GM23338 (cell line): ENCODE measurements around the gene INPP5D. TPM values are rescaled to one million over a fixed set of nuclear protein-coding genes. Genes with fewer than 3 reads are reported as not detected.

Experiments used
- ATAC-seq: fragments of 200-7000 bp; cut with Tn5 transposase; 3 replicates; pipeline ENCODE4 v1.9.1; 2020
- DNase-seq: peaks from one replicate; pipeline ENCODE4 v3.0.0-alpha.2; 2015; ENCODE audit warnings: low spot score
- H2AFZ ChIP-seq: fragments of 200-600 bp; sonication (generic); 2 replicates; pipeline ENCODE4 v1.8.0; 2016; ENCODE audit warnings: antibody characterized with exemption, mild to moderate bottlenecking, moderate library complexity
- H3F3A ChIP-seq: fragments of 200-600 bp; sonication (generic); replicated peaks from 2 replicates; pipeline ENCODE4 v1.8.0; 2017; ENCODE audit warnings: antibody characterized with exemption, mixed run types, low read depth
- H3K27ac ChIP-seq: fragments of 200-600 bp; sonication (generic); 2 replicates; pipeline ENCODE4 v1.6.1; 2016; ENCODE audit warnings: low read depth
- H3K27me3 ChIP-seq: fragments of 200-600 bp; sonication (generic); 2 replicates; pipeline ENCODE4 v1.8.0; 2016; ENCODE audit warnings: mild to moderate bottlenecking, mixed run types, moderate library complexity; ENCODE audit not compliant: insufficient read depth
- H3K36me3 ChIP-seq: fragments of 200-600 bp; sonication (generic); 2 replicates; pipeline ENCODE4 v1.8.0; 2016; ENCODE audit warnings: mild to moderate bottlenecking; ENCODE audit not compliant: insufficient read depth
- H3K4me1 ChIP-seq: fragments of 200-600 bp; sonication (generic); 2 replicates; pipeline ENCODE4 v1.8.0; 2016; ENCODE audit warnings: mild to moderate bottlenecking, moderate library complexity; ENCODE audit not compliant: insufficient read depth
- H3K4me2 ChIP-seq: fragments of 200-600 bp; sonication (generic); 2 replicates; pipeline ENCODE4 v1.7.1; 2017; ENCODE audit warnings: mixed run types
- H3K4me3 ChIP-seq: fragments of 200-600 bp; sonication (generic); 2 replicates; pipeline ENCODE4 v1.6.1; 2016; ENCODE audit warnings: mixed run types
- H3K79me2 ChIP-seq: fragments of 200-600 bp; sonication (generic); replicated peaks from 2 replicates; pipeline ENCODE4 v1.8.0; 2017; ENCODE audit warnings: mild to moderate bottlenecking; ENCODE audit not compliant: insufficient read depth
- H3K9me2 ChIP-seq: fragments of 200-600 bp; sonication (generic); 2 replicates; pipeline ENCODE4 v1.8.0; 2017; ENCODE audit not compliant: insufficient read depth
- H4K20me1 ChIP-seq: fragments of 200-600 bp; sonication (generic); replicated peaks from 2 replicates; pipeline ENCODE4 v1.8.0; 2017; ENCODE audit warnings: mild to moderate bottlenecking; ENCODE audit not compliant: insufficient read depth
- H3K27ac Mint-ChIP-seq: 2 replicates; pipeline ENCODE4 v1.8.0; 2020; ENCODE audit warnings: inconsistent platforms, mild to moderate bottlenecking, moderate library complexity, mixed read lengths
- H3K27me3 Mint-ChIP-seq: 3 replicates; pipeline ENCODE4 v1.8.0; 2022; ENCODE audit warnings: low read depth, mild to moderate bottlenecking, moderate library complexity, mixed read lengths, inconsistent platforms; ENCODE audit not compliant: insufficient read depth, poor library complexity
- H3K36me3 Mint-ChIP-seq: 3 replicates; pipeline ENCODE4 v1.8.0; 2021; ENCODE audit warnings: low read depth, mild to moderate bottlenecking, inconsistent platforms, moderate library complexity, mixed read lengths
- H3K4me1 Mint-ChIP-seq: 3 replicates; pipeline ENCODE4 v1.8.0; 2020; ENCODE audit warnings: mild to moderate bottlenecking, inconsistent platforms, mixed read lengths
- H3K4me3 Mint-ChIP-seq: 3 replicates; pipeline ENCODE4 v1.8.0; 2021; ENCODE audit warnings: moderate library complexity, mild to moderate bottlenecking, inconsistent platforms, mixed read lengths
- H3K9me3 Mint-ChIP-seq: 3 replicates; pipeline ENCODE4 v1.8.0; 2020; ENCODE audit warnings: moderate library complexity, mild to moderate bottlenecking, inconsistent platforms, mixed read lengths
- CREB1 ChIP-seq: fragments of 250-450 bp; sonication (Bioruptor Pico); IDR thresholded peaks from 2 replicates; pipeline ENCODE4 v1.5.0; 2020; ENCODE audit warnings: low read depth, mild to moderate bottlenecking, moderate library complexity
- CTCF ChIP-seq, 2 experiments: fragments of 200-600 bp in 1 of 2; sonication (generic) in 1 of 2; conservative IDR thresholded peaks; 2 replicates each; pipeline versions ENCODE4 v1.5.1 to v1.6.1; 2016 to 2017; ENCODE audit warnings: antibody characterized with exemption in 2 of 2, low read depth in 2 of 2, mild to moderate bottlenecking in 2 of 2, moderate library complexity in 1 of 2
- ETS1 ChIP-seq: IDR thresholded peaks from 2 replicates; pipeline ENCODE4 v1.6.1; 2016; ENCODE audit warnings: antibody characterized with exemption
- EZH2 ChIP-seq: fragments of 200-600 bp; sonication (generic); IDR thresholded peaks from one replicate; pipeline ENCODE4 v1.8.0; 2017; ENCODE audit warnings: antibody characterized with exemption, mild to moderate bottlenecking, low read depth; ENCODE audit not compliant: unreplicated experiment
- EZH2phosphoT487 ChIP-seq: fragments of 200-600 bp; sonication (generic); IDR thresholded peaks from one replicate; pipeline ENCODE4 v1.8.1; 2018; ENCODE audit warnings: antibody characterized with exemption; ENCODE audit not compliant: unreplicated experiment
- JUNB ChIP-seq: IDR thresholded peaks from one replicate; pipeline ENCODE4 v1.6.1; 2016; ENCODE audit warnings: antibody characterized with exemption; ENCODE audit not compliant: unreplicated experiment
- NANOG ChIP-seq: IDR thresholded peaks from 2 replicates; pipeline ENCODE4 v1.6.1; 2016; ENCODE audit warnings: antibody characterized with exemption, borderline replicate concordance
- STAT1 ChIP-seq: IDR thresholded peaks from one replicate; pipeline ENCODE4 v1.6.1; 2016; ENCODE audit warnings: antibody characterized with exemption; ENCODE audit not compliant: unreplicated experiment
- ZNF114 ChIP-seq: fragments of 250-450 bp; sonication (Bioruptor Pico); IDR thresholded peaks from 2 replicates; pipeline ENCODE4 v1.5.0; 2020; ENCODE audit warnings: mild to moderate bottlenecking, moderate library complexity
- ZNF331 ChIP-seq: fragments of 250-450 bp; sonication (Bioruptor Pico); IDR thresholded peaks from 2 replicates; pipeline ENCODE4 v1.5.0; 2020; ENCODE audit warnings: low read depth, mild to moderate bottlenecking, moderate library complexity
- ZNF462 ChIP-seq: fragments of 250-450 bp; sonication (Bioruptor Pico); IDR thresholded peaks from 2 replicates; pipeline ENCODE4 v1.5.0; 2020; ENCODE audit warnings: mild to moderate bottlenecking, moderate library complexity
- polyA plus RNA-seq: library from polyadenylated mRNA; unstranded; fragments of >200 nt; fragmentation: Nextera tagmentation; extraction: Ambion mirVana; gene quantifications from 2 replicates; pipeline ENCODE4 v1.2.1, GENCODE V29; 2016
- total RNA-seq: library from RNA; depleted of rRNA; stranded (reverse); fragments of >200 nt; shearing (Covaris generic); gene quantifications from 2 replicates; pipeline ENCODE4 v1.2.3, GENCODE V29; 2014

INPP5D gene
- total and polyA plus RNA-seq, 2 experiments from 2014 or later = 6.6 to 8.3 TPM

GRCh38 chr2:233037078-233037477 lies 23.1 kb upstream of the INPP5D start:
- H3K9me3 Mint-ChIP-seq = peaks cover 3% of the 10 kb centered on the region; the same call in 1 of the 3 replicates
- no peaks in the 10 kb centered on the region for H3K27me3 ChIP-seq
- H3K4me3 ChIP-seq = no peak overlapping the region
- H3K4me1 Mint-ChIP-seq = peaks cover 6% of the 10 kb centered on the region
- no peak overlapping the region for H3K4me2 ChIP-seq
- H3K4me3 Mint-ChIP-seq = no peak overlapping the region
- peaks cover 6% of the 10 kb centered on the region; the same call in 1 of the 2 replicates for H3K9me2 ChIP-seq
- no peak overlapping the region for H2AFZ ChIP-seq
- TF ChIP-seq ZNF114 (CRISPR knock-in tag) (no peak), STAT1 (no peak), EZH2phosphoT487 (no peak), ZNF331 (no peak), ETS1 (no peak), ZNF462 (no peak), JUNB (no peak), EZH2 (no peak), CREB1 (CRISPR knock-in tag) (no peak), CTCF (conservative IDR thresholded peaks at IDR 0.05; ENCODE audit: low read depth in 2 of 2) (no peak), NANOG (no peak)
- H3K27me3 Mint-ChIP-seq = no peaks in the 10 kb centered on the region
- H3K27ac ChIP-seq = no peak overlapping the region
- no peaks in the 10 kb centered on the region for H3K36me3 ChIP-seq
- H3K4me1 ChIP-seq = no peaks in the 10 kb centered on the region
- peaks cover 3% of the 10 kb centered on the region; the same call in 1 of the 3 replicates for H3K36me3 Mint-ChIP-seq
- peaks cover 13% of the 10 kb centered on the region for H3F3A ChIP-seq
- no peak for ATAC-seq
- no peak for DNase-seq
- H3K79me2 ChIP-seq = no peaks in the 10 kb centered on the region
- no peak overlapping the region for H3K27ac Mint-ChIP-seq
- H4K20me1 ChIP-seq = no peaks in the 10 kb centered on the region
